Nephron progenitor cell (in vitro differentiated cells): ENCODE data around the gene CCNY.
A peak's percentile ranks its signal among the peaks of the same experiment; 100 is the strongest.

Experiments used
- DNase-seq: peaks from one replicate; pipeline ENCODE4 v3.0.0; 2021
- H3K27ac Mint-ChIP-seq: 2 replicates; pipeline ENCODE4 v1.8.0; 2021; ENCODE audit warnings: mild to moderate bottlenecking, moderate library complexity, mixed read lengths
- H3K27me3 Mint-ChIP-seq: 2 replicates; pipeline ENCODE4 v1.8.0; 2021; ENCODE audit warnings: mild to moderate bottlenecking, low read depth, mixed read lengths; ENCODE audit not compliant: poor library complexity
- H3K36me3 Mint-ChIP-seq: 2 replicates; pipeline ENCODE4 v1.8.0; 2021; ENCODE audit warnings: low read depth, mixed read lengths
- H3K4me1 Mint-ChIP-seq: 2 replicates; pipeline ENCODE4 v1.8.0; 2021; ENCODE audit warnings: mixed read lengths
- H3K4me3 Mint-ChIP-seq: 2 replicates; pipeline ENCODE4 v1.8.0; 2021; ENCODE audit warnings: mild to moderate bottlenecking, moderate library complexity, mixed read lengths
- H3K9me3 Mint-ChIP-seq: 2 replicates; pipeline ENCODE4 v1.8.0; 2021; ENCODE audit warnings: mild to moderate bottlenecking, moderate library complexity, mixed read lengths
- TF ChIP-seq, protein P1 (sequence below): fragments of 200-600 bp; sonication (generic); IDR thresholded peaks from 2 replicates; pipeline ENCODE4 v1.5.0; 2021; ENCODE audit warnings: antibody characterized with exemption

The CCNY gene

DNA sequence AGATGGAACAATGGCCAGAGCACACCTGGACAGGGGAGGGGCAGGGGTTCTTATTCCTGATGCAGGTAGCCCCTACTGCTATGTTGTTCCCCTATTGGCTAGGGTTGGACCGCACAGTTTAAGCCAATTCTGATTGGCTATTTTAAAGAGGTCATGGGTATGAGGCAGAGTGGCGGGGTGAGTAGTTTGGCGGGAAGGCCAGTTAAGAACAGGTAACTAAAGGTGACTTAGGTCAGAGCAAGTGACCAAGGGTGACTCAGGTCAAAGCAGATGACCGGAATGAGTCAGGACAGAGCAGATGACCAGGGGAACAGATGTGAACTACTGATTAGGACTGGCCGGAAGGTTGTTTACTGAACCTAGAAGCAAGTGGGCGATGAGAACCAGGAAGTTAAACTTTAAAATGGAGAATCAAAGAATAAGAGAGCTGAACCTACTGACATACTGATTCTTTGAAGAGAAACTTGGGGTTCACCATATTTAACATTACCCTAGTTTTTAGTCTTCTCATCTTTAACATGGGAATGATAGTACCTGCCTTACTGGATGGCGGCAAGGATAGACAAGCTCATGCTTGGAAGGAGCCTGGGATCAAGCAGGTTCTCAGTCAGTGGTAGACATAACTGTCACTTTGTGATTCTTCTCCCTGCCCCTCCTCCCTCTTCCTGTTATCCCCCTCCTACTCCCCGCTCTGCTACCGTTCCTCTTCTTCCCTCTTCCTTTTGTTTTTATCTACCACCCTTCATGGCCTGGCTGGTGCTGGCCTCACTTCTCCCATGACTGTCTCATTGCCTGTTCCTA lies 55.0 kb downstream of the CCNY start:
- H3K27ac Mint-ChIP-seq: no peak overlapping the region
- no peaks in the 10 kb centered on the region for H3K27me3 Mint-ChIP-seq
- H3K9me3 Mint-ChIP-seq: peaks cover 40% of the 10 kb centered on the region
- peaks cover 23% of the 10 kb centered on the region for H3K36me3 Mint-ChIP-seq
- TF ChIP-seq, protein P1, sequence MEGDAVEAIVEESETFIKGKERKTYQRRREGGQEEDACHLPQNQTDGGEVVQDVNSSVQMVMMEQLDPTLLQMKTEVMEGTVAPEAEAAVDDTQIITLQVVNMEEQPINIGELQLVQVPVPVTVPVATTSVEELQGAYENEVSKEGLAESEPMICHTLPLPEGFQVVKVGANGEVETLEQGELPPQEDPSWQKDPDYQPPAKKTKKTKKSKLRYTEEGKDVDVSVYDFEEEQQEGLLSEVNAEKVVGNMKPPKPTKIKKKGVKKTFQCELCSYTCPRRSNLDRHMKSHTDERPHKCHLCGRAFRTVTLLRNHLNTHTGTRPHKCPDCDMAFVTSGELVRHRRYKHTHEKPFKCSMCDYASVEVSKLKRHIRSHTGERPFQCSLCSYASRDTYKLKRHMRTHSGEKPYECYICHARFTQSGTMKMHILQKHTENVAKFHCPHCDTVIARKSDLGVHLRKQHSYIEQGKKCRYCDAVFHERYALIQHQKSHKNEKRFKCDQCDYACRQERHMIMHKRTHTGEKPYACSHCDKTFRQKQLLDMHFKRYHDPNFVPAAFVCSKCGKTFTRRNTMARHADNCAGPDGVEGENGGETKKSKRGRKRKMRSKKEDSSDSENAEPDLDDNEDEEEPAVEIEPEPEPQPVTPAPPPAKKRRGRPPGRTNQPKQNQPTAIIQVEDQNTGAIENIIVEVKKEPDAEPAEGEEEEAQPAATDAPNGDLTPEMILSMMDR: no peak
- no peak overlapping the region for H3K4me3 Mint-ChIP-seq
- no peak for DNase-seq
- peaks cover 63% of the 10 kb centered on the region for H3K4me1 Mint-ChIP-seq

DNA sequence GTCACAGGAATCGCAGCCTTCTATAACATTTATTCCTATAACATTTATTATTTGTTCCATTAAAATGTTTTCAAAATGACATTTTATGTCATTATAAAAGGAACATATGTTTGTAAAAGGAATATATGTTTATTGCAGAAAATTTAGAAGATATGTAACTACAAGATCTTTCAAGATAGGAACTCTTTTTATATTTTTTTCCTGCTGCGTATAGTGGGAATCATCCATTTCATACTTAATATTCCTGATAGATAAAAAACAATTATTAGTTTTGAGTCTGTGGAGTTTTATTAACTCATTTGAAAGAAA lies 55.6 kb downstream of the CCNY start:
- no peaks in the 10 kb centered on the region for H3K27me3 Mint-ChIP-seq
- H3K9me3 Mint-ChIP-seq: peaks cover 40% of the 10 kb centered on the region
- H3K4me3 Mint-ChIP-seq: no peak overlapping the region
- H3K36me3 Mint-ChIP-seq: peaks cover 23% of the 10 kb centered on the region
- DNase-seq: no peak
- H3K27ac Mint-ChIP-seq: no peak overlapping the region
- TF ChIP-seq, protein P1: no peak
- peaks cover 63% of the 10 kb centered on the region for H3K4me1 Mint-ChIP-seq

DNA sequence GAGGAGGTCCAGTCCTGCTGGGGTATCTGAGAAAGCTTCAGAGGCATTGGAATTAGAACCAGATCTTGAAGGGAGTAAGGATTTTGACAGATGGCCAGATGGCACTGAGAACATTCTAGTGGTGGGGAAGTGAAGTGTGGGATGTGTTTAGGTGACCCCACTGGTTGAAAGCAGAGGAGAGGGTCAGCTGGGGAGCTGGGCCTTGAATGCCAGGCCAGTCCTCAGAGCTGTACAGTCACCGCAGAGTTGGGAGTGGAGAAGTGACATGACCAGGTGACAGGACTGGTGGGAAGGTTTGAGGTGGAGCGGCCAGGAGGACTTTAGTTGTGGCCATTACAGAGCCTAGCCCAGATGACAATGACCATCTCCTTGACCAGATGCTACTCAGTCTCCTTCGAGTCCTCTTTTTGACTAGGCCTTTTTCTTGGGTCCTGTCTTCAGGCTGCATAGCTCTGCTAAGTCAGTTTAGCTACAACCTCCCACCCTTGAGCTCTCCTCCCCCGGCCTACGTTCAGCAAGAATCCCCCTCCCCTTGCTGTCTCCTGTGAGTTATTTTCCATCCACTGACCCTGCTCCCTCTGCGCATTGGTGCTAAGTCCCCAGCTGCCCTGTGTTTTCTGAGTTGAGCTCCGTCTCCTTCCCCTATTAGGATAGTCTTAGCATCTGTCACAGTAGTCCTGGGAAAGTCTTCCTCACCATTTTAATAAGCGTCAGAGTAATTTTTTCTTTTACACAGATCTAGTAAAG lies 56.3 kb downstream of the CCNY start:
- peaks cover 65% of the 10 kb centered on the region for H3K4me1 Mint-ChIP-seq
- no peak overlapping the region for H3K4me3 Mint-ChIP-seq
- H3K27ac Mint-ChIP-seq: peak overlapping the region; percentile 53
- DNase-seq: peak; percentile 36
- TF ChIP-seq, protein P1: no peak
- peaks cover 36% of the 10 kb centered on the region for H3K9me3 Mint-ChIP-seq
- H3K36me3 Mint-ChIP-seq: peaks cover 17% of the 10 kb centered on the region
- no peaks in the 10 kb centered on the region for H3K27me3 Mint-ChIP-seq

DNA sequence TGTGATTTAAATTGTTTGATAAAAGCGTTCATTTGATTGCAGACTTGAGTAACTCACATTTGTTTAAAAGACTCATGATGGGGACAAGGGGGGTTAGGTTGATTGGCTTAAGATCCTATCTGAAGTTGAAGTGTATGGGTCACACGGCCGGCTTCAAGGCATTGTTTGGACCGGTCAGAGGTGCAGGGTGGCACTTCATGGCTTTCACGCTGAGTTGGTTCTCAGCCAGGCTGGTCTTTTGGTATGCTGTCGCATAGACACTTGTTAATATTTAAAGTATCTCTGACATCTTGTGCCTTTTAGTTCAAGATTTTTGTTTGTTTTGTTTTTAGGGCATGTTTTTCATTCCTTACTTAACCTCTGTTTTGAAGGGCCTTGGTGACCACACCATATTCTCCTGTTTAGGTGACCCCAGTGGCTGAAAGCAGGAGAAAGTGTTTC lies 58.1 kb downstream of the CCNY start:
- Mint-ChIP-seq H3K4me3 (no peak overlapping the region), H3K36me3 (peaks cover 11% of the 10 kb centered on the region), H3K4me1 (peaks cover 83% of the 10 kb centered on the region), H3K27ac (no peak overlapping the region), H3K9me3 (peaks cover 22% of the 10 kb centered on the region), H3K27me3 (no peaks in the 10 kb centered on the region)
- no peak for DNase-seq
- TF ChIP-seq, protein P1: no peak

DNA sequence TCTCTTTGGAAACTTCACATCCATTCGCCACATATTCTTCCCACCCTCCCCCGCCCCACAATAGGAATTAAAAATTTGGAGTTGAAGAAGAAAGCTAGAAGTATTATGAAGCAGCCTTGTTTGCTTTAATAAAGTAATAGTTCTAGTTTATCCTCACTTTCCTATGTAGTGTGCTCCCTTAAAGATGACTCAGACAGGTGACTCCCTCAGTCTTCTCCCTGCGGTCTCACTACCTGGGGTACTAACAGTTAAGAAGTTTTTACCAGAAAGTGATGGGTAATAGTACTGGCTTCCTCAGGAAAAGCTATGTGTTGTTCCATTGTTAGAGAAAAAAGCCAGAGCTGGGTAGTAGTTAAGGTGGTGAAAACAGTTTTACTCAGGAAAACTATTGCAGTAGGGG lies 58.6 kb downstream of the CCNY start:
- H3K36me3 Mint-ChIP-seq: peaks cover 11% of the 10 kb centered on the region
- peaks cover 17% of the 10 kb centered on the region for H3K9me3 Mint-ChIP-seq
- no peak overlapping the region for H3K4me3 Mint-ChIP-seq
- no peak for DNase-seq
- TF ChIP-seq, protein P1: no peak
- no peaks in the 10 kb centered on the region for H3K27me3 Mint-ChIP-seq
- H3K4me1 Mint-ChIP-seq: peaks cover 88% of the 10 kb centered on the region
- peak overlapping the region; percentile 96 for H3K27ac Mint-ChIP-seq
